Epithelial cell of proximal tubule (primary cell): ENCODE results near the gene GPC3. TPM values are rescaled to one million over a fixed set of nuclear protein-coding genes. Genes with fewer than 3 reads are reported as not detected.

Experiments used
- DNase-seq: peaks from one replicate; pipeline ENCODE4 v3.0.0-alpha.2; 2011; ENCODE audit warnings: low read depth
- H3K4me3 ChIP-seq: 2 replicates; pipeline ENCODE4 v1.5.1; 2011; ENCODE audit warnings: low read depth, mild to moderate bottlenecking, low read length
- total RNA-seq: library from RNA; depleted of rRNA; stranded (reverse); fragments of >200 nt; gene quantifications from 2 replicates; pipeline ENCODE4 v1.2.3, GENCODE V29; 2015
- TF ChIP-seq, protein P1 (sequence below): conservative IDR thresholded peaks from 2 replicates; pipeline ENCODE4 v1.5.1; 2012; ENCODE audit warnings: low read depth, mild to moderate bottlenecking, low read length

The GPC3 gene
- total RNA-seq, 1 donor from 2014 or later: 3.3 TPM

DNA sequence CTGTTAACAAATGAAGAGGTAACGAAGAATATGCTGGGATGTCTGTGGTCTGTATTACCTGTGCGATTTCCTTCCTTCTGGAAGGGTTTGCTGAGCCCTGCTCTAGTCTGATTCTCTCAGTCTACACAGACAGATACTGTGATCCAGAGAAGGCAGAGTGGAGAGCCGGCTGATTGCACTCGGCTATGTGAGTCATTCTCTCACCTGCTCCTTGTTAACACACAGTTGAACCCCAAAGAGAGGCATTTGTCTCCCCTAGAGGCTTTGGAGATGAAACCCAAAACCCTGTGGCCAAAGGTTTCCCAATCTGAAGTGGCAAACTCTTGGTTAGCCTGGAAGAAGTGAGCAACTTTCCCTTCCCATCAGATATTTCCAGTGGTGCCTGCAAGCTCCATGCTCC, 492.0 kb downstream of the GPC3 start:
- TF ChIP-seq, protein P1, sequence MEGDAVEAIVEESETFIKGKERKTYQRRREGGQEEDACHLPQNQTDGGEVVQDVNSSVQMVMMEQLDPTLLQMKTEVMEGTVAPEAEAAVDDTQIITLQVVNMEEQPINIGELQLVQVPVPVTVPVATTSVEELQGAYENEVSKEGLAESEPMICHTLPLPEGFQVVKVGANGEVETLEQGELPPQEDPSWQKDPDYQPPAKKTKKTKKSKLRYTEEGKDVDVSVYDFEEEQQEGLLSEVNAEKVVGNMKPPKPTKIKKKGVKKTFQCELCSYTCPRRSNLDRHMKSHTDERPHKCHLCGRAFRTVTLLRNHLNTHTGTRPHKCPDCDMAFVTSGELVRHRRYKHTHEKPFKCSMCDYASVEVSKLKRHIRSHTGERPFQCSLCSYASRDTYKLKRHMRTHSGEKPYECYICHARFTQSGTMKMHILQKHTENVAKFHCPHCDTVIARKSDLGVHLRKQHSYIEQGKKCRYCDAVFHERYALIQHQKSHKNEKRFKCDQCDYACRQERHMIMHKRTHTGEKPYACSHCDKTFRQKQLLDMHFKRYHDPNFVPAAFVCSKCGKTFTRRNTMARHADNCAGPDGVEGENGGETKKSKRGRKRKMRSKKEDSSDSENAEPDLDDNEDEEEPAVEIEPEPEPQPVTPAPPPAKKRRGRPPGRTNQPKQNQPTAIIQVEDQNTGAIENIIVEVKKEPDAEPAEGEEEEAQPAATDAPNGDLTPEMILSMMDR: no peak
- no peak overlapping the region for H3K4me3 ChIP-seq
- no peak for DNase-seq

DNA sequence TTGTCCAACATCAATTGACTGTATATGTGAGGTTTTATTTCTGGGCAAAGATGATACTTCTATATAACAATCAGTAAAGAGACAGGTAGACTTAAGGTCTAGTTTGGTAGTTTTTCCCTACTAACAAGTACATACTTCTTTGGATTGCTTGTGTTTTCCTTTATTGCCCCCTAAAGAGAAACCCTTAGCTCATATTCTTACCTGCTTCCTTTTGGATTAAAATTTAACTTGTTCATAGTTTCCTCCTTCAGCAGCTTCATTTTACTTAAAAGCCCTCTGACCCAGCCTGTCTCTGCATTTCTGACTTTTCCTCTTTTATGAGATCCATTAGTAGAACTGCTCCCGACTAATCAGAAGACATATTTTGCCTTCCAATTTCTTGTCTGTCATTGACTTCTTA, 494.4 kb downstream of the GPC3 start:
- DNase-seq: no peak
- H3K4me3 ChIP-seq: no peak overlapping the region
- TF ChIP-seq, protein P1: no peak
